Stomach (tissue), 9 donors: ENCODE results near the gene ARID3B. TPM values are rescaled to one million over a fixed set of nuclear protein-coding genes. Genes with fewer than 3 reads are reported as not detected.

ENCODE experiments used
- DNase-seq, 2 donors: peaks; one replicate each; pipeline versions ENCODE4 v3.0.0 to v3.0.0-alpha.2; 2013 to 2019
- H3K27ac ChIP-seq, 5 donors: fragments of 200-600 bp in 4 of 5; sonication (generic) in 4 of 5; one replicate each; pipeline ENCODE4 v1.5.1; 2013 to 2019; ENCODE audit warnings: mild to moderate bottlenecking in 1 of 5, moderate library complexity in 1 of 5
- H3K27me3 ChIP-seq, 3 donors: fragments of 200-600 bp; sonication (generic); one replicate each; pipeline ENCODE4 v1.5.1; 2017 to 2019; ENCODE audit warnings: mixed run types in 1 of 3
- H3K36me3 ChIP-seq, 4 donors: fragments of 200-600 bp; sonication (generic); 1 replicate in 3 of 4; 2 replicates in 1 of 4; pipeline ENCODE4 v1.5.1; 2016 to 2019
- H3K4me1 ChIP-seq, 4 donors: fragments of 200-600 bp; sonication (generic); one replicate each; pipeline ENCODE4 v1.5.1; 2016 to 2019
- H3K4me3 ChIP-seq, 4 donors: fragments of 200-600 bp; sonication (generic) in 3 of 4; one replicate each; pipeline ENCODE4 v1.5.1; 2016 to 2019; ENCODE audit warnings: mild to moderate bottlenecking in 1 of 4
- H3K9me3 ChIP-seq, 4 donors: fragments of 200-600 bp; sonication (generic); one replicate each; pipeline ENCODE4 v1.5.1; 2016 to 2019
- CTCF ChIP-seq, 7 experiments: fragments of 450-650 bp in 4 of 7; fragments of 200-600 bp in 3 of 7; sonication (generic) in 3 of 7; IDR thresholded peaks; one replicate each; pipeline ENCODE4 v1.5.1; 2016 to 2019; ENCODE audit warnings: antibody characterized with exemption in 7 of 7, control low read depth in 2 of 7, mild to moderate bottlenecking in 1 of 7
- EP300 ChIP-seq: sonication (generic); formaldehyde crosslinking; IDR thresholded peaks from one replicate; pipeline ENCODE4 v1.6.1; 2017; ENCODE audit warnings: antibody characterized with exemption
- POLR2A ChIP-seq, 4 donors: fragments of 450-650 bp; IDR thresholded peaks; one replicate each; pipeline ENCODE4 v1.6.1; 2016; ENCODE audit warnings: antibody characterized with exemption in 4 of 4, control low read depth in 2 of 4, mild to moderate bottlenecking in 1 of 4, moderate library complexity in 1 of 4
- POLR2AphosphoS5 ChIP-seq, 3 donors: sonication (generic); formaldehyde crosslinking; IDR thresholded peaks; one replicate each; pipeline ENCODE4 v1.6.1; 2016; ENCODE audit warnings: antibody characterized with exemption in 3 of 3
- WGBS, 5 donors: extraction: QIAGEN DNeasy Blood & Tissue Kit in 3 of 5; methylation state at CpG; one replicate each; pipeline versions ENCODE4 v1.1.5 to v1.1.7; 2013 to 2018; 5-methylcytosine and 5-hydroxymethylcytosine counted together
- intact Hi-C: fragments of 100-400 bp; cut with DNase I; formaldehyde crosslinking; loops from one replicate; pipeline ENCODE4 v1.15.1; 2023; ENCODE audit warnings: low total_unique reads
- polyA plus RNA-seq, 3 donors: library from polyadenylated mRNA; stranded (reverse); fragments of 200-250 nt; gene quantifications; one replicate each; pipeline ENCODE4 v1.2.3, GENCODE V29; 2013
- total RNA-seq, 5 donors: library from RNA; depleted of rRNA; stranded (reverse); fragments of >200 nt; gene quantifications; one replicate each; pipeline versions ENCODE4 v1.1.0 to v1.2.3, GENCODE V29; 2014 to 2016
- donor health status: healthy with polysubstance abuse.
- donor health status: Bipolar disorder and iron deficiency.
- donor health status: healthy.

The ARID3B gene
- total and polyA plus RNA-seq, 8 donors: 2.2 to 25.2 (median 5.1) TPM

DNA sequence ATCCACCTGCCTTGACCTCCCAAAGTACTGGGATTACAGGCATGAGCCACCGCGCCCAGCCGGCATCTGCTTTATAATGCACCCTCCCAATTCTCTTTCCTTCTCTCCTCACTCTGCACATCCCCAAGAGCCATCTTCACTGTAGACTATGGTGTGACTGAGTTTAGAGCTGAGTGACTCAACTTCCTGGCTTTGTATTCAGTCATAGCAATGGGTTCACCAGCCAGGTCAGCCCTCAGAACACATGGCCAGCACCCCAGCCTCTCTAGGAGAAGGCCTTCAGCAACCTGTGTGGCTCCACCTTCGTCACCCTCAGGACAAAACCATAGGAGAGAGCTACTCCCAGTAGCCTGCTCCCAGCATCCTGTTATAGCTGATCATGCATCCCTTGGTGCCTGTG lies 33.0 kb downstream of the ARID3B start:
- WGBS, 5 donors: 95 to 98% (median 98%) methylated on average over 4 of the region's 4 CpGs
- H3K4me1 ChIP-seq: peaks cover 0 to 15% (median 2%) of the 10 kb centered on the region in 4 donors
- no peak overlapping the region for H3K4me3 ChIP-seq
- no peak for DNase-seq
- H3K27ac ChIP-seq: no peak overlapping the region
- TF ChIP-seq POLR2AphosphoS5 (IDR thresholded peaks at IDR 0.05) (no peak), EP300 (no peak), POLR2A (IDR thresholded peaks at IDR 0.05) (no peak), CTCF (IDR thresholded peaks at IDR 0.05) (no peak)
- intact Hi-C loops: no loop called here
- H3K27me3 ChIP-seq: no peaks in the 10 kb centered on the region
- H3K9me3 ChIP-seq: no peaks in the 10 kb centered on the region
- H3K36me3 ChIP-seq: peaks cover 35 to 90% (median 74%) of the 10 kb centered on the region in 4 donors

- no peak overlapping the region for H3K4me3 ChIP-seq
- no peak for DNase-seq
- no peaks in the 10 kb centered on the region for H3K4me1 ChIP-seq
- TF ChIP-seq CTCF (IDR thresholded peaks at IDR 0.05) (no peak), EP300 (no peak), POLR2AphosphoS5 (IDR thresholded peaks at IDR 0.05) (no peak), POLR2A (IDR thresholded peaks at IDR 0.05) (no peak)
- no peaks in the 10 kb centered on the region for H3K9me3 ChIP-seq
- H3K27me3 ChIP-seq: no peaks in the 10 kb centered on the region
- H3K36me3 ChIP-seq: peaks cover 24 to 87% (median 83%) of the 10 kb centered on the region in 4 donors
- intact Hi-C loops: no loop called here
- WGBS, 5 donors: 95 to 99% (median 98%) methylated on average over 3 of the region's 3 CpGs
- H3K27ac ChIP-seq: no peak overlapping the region
Observed at GRCh38 chr15:74578496-74578994, 37.5 kb downstream of the ARID3B start.

GRCh38 chr15:74579001-74579400 lies 38.0 kb downstream of the ARID3B start:
- Histone ChIP-seq H3K4me3 (no peak overlapping the region), H3K36me3 (peaks cover 20 to 86% (median 79%) of the 10 kb centered on the region in 4 donors), H3K27me3 (no peaks in the 10 kb centered on the region), H3K4me1 (no peaks in the 10 kb centered on the region), H3K27ac (no peak overlapping the region), H3K9me3 (no peaks in the 10 kb centered on the region)
- WGBS, 5 donors: 92 to 97% (median 94%) methylated on average over 9 of the region's 9 CpGs
- no peak for DNase-seq
- intact Hi-C loops: no loop called here
- no peak for TF ChIP-seq POLR2A (IDR thresholded peaks at IDR 0.05)
- TF ChIP-seq CTCF (IDR thresholded peaks at IDR 0.05): no peak
- no peak for TF ChIP-seq POLR2AphosphoS5 (IDR thresholded peaks at IDR 0.05)
- no peak for TF ChIP-seq EP300

DNA sequence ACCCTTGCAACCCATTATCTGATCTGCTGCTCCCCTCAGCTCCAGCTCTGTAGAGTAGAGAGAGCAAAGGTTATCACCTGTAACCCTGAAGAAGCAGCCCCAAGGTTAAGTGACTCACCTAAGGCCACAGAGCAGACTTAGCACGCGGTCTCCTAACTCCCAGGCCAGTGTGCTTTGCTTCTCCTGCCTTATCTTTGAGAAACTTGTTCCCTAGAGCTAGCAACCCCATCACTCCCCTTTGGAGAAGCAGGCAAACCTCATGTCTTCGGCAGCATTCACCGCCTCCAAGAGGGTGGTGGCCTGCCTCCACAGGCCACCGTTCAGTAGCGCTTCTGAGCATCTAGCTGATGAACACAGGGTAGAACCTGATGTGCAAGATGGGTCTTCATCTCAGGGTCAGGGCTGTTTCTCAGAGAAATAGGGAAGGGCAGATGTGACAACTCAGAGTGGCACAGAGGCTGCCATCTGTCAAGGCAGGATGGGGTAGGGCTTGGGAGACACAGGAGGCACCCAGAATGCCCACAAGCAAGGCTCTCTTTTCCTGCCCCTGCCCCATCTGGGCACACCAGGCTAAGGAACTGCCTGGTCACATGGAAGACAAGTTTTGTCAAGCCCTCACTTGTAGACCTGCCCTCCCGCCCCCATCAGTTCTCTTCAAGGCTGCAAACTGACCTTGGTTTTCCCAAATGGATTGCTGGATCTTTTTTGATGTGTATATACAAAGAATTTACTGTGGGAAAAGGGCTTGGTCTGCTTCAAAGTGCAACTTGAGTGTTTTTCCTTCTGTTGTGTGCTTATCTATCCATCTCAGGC lies 39.7 kb downstream of the ARID3B start:
- H3K36me3 ChIP-seq: peaks cover 8 to 83% (median 73%) of the 10 kb centered on the region in 4 donors

More for the DNA sequence above, 39.7 kb downstream of the ARID3B start:
- no peak for TF ChIP-seq POLR2A (IDR thresholded peaks at IDR 0.05)
- TF ChIP-seq POLR2AphosphoS5 (IDR thresholded peaks at IDR 0.05): no peak
- no peak for TF ChIP-seq CTCF (IDR thresholded peaks at IDR 0.05)
- TF ChIP-seq EP300: no peak
- no peak for DNase-seq
- intact Hi-C loops: no loop called here
- Histone ChIP-seq H3K4me1 (no peaks in the 10 kb centered on the region), H3K9me3 (no peaks in the 10 kb centered on the region), H3K4me3 (no peak overlapping the region), H3K27ac (no peak overlapping the region), H3K27me3 (no peaks in the 10 kb centered on the region)
- 93 to 95% (median 94%) methylated on average over 7 of the region's 7 CpGs for WGBS, 5 donors
